Measurements from ENCODE around the gene ARL14EPL.
"Not testable (repeated sequence)": the region's sequence is repeated elsewhere in the genome, so short reads cannot be mapped to it uniquely, and the experiment has no call there.

ARL14EPL gene

DNA sequence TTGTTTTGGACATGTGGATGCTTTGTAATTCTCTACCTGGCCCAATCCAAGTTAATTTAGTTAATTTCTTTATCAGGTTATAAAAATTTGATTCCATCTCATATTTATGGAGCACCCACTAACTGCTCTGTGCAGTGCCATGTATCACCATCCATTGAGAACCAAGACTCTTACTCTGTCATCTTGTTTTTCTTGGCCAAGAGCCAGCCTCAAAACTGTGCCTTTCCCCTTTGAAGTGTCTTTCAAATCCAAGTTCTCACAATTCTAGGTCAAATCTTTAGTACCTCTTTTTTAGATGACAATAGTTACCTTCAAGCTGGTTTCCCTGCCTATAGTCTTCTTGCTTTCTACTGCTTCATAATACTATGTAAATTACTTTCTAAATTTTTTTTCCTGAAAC, 55.8 kb downstream of the ARL14EPL start:
- peaks cover 36% of the 10 kb centered on the region for H3K36me3 ChIP-seq (ENCODE audit: insufficient read depth, low read depth, low read length)
- no peaks in the 10 kb centered on the region for H3K27me3 ChIP-seq (ENCODE audit: insufficient read depth, low read length)
- no peak overlapping the region for H3K27ac ChIP-seq (ENCODE audit: low read length)
- H3K9me3 ChIP-seq (ENCODE audit: insufficient read depth, low read depth, low read length), result no peaks in the 10 kb centered on the region
- H3K9ac ChIP-seq (ENCODE audit: low read depth, low read length), result no peak overlapping the region
- no peak overlapping the region for H3K4me3 ChIP-seq (ENCODE audit: low read length)
- peaks cover 10% of the 10 kb centered on the region for H3K4me1 ChIP-seq (ENCODE audit: insufficient read depth, low read length)

DNA sequence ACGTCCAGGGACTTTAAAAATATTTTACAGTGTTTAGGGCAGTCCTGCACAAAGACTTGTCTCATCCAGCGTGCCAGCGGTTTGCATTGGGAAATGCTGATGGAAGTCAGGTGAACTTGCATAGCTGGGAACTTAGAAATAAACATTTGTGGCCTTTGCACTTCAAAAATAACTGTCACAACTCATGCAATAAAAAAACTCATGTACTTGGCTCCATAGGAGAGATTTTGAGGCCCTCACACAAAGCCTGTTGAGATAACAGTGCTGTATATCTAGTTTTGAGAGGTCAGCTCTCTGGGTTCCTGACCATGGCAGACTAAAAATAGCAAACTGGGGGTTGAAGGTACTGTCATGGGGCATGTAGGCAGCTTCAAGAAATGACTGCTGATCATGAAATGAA, 58.0 kb downstream of the ARL14EPL start:
- Histone ChIP-seq H3K9me3 (ENCODE audit: insufficient read depth, low read depth, low read length) (no peaks in the 10 kb centered on the region), H3K27ac (ENCODE audit: low read length) (no peak overlapping the region), H3K4me1 (ENCODE audit: insufficient read depth, low read length) (peaks cover 5% of the 10 kb centered on the region; the same call in 1 of the 2 replicates), H3K4me3 (ENCODE audit: low read length) (no peak overlapping the region), H3K27me3 (ENCODE audit: insufficient read depth, low read length) (no peaks in the 10 kb centered on the region), H3K36me3 (ENCODE audit: insufficient read depth, low read depth, low read length) (peaks cover 58% of the 10 kb centered on the region), H3K9ac (ENCODE audit: low read depth, low read length) (no peak overlapping the region)

DNA sequence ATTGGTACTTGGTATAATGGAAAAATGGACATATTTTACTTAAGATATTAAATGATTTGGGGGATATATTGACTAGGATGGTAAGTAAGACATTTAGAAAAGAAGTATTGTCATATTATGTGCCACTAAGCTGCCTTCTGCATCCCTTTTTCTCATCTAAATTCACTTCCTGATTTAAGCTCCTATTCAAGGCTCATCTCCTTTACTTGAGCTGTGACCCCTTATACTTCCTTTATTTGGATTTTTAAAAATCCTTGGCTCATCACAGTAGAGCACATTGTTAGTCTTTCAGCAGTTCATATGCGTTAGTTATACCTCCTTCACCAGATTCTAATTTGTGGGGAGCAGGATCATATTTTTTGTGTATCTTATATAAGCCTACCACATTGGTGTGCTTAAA, 59.1 kb downstream of the ARL14EPL start:
- no peak overlapping the region for H3K4me3 ChIP-seq (ENCODE audit: low read length)
- H3K4me1 ChIP-seq (ENCODE audit: insufficient read depth, low read length), result no peaks in the 10 kb centered on the region

DNA sequence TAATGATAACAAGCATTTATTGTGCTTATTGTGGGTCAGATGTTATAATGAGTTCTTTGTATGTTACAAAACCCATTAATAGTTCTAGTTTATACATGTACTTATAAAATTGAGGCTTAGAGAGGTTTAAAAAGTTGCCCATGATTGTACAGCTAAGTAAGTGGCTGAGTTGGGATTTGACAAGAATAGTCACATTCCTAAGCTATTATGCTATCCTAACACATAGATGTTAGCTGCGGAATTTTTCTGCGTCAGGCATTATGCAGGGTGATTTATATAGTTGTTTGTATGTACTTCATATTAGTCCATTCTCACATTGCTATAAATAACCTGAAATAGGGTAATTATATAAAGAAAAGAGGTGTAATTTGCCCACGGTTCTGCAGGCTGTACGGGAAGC, 65.0 kb downstream of the ARL14EPL start:
- no peak overlapping the region for H3K27ac ChIP-seq (ENCODE audit: low read length)
- H3K36me3 ChIP-seq (ENCODE audit: insufficient read depth, low read depth, low read length), result peaks cover 56% of the 10 kb centered on the region
- no peaks in the 10 kb centered on the region for H3K27me3 ChIP-seq (ENCODE audit: insufficient read depth, low read length)
- no peak overlapping the region for H3K4me3 ChIP-seq (ENCODE audit: low read length)
- H3K9ac ChIP-seq (ENCODE audit: low read depth, low read length), result no peak overlapping the region
- H3K9me3 ChIP-seq (ENCODE audit: insufficient read depth, low read depth, low read length), result no peaks in the 10 kb centered on the region
- H3K4me1 ChIP-seq (ENCODE audit: insufficient read depth, low read length), result no peaks in the 10 kb centered on the region

More for the DNA sequence above, 59.1 kb downstream of the ARL14EPL start:
- no peak overlapping the region for H3K9ac ChIP-seq (ENCODE audit: low read depth, low read length)
- H3K9me3 ChIP-seq (ENCODE audit: insufficient read depth, low read depth, low read length), result no peaks in the 10 kb centered on the region
- no peak overlapping the region for H3K27ac ChIP-seq (ENCODE audit: low read length)
- H3K36me3 ChIP-seq (ENCODE audit: insufficient read depth, low read depth, low read length), result peaks cover 65% of the 10 kb centered on the region
- no peaks in the 10 kb centered on the region for H3K27me3 ChIP-seq (ENCODE audit: insufficient read depth, low read length)

DNA sequence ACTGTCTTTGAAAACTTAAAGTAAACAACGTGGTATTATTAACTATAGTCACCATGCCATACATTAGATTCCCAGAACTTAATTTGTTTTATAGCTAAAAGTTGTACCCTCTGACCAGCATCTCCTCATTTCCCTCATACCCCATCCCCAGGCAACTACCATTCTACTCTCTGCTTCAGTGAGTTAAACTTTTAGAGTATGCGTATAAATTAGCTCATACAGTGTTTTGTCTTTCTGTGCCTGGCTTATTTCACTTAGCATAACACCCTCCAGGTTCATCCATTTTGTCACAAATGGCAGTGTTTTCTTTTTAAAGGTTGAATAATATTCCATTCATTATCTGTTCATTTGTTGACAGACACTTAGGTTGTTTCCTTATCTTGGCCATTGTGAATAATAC, 66.7 kb downstream of the ARL14EPL start:
- Histone ChIP-seq H3K9ac (ENCODE audit: low read depth, low read length) (no peak overlapping the region), H3K27ac (ENCODE audit: low read length) (no peak overlapping the region), H3K4me3 (ENCODE audit: low read length) (no peak overlapping the region), H3K4me1 (ENCODE audit: insufficient read depth, low read length) (no peaks in the 10 kb centered on the region), H3K9me3 (ENCODE audit: insufficient read depth, low read depth, low read length) (no peaks in the 10 kb centered on the region), H3K36me3 (ENCODE audit: insufficient read depth, low read depth, low read length) (peaks cover 39% of the 10 kb centered on the region), H3K27me3 (ENCODE audit: insufficient read depth, low read length) (no peaks in the 10 kb centered on the region)

DNA sequence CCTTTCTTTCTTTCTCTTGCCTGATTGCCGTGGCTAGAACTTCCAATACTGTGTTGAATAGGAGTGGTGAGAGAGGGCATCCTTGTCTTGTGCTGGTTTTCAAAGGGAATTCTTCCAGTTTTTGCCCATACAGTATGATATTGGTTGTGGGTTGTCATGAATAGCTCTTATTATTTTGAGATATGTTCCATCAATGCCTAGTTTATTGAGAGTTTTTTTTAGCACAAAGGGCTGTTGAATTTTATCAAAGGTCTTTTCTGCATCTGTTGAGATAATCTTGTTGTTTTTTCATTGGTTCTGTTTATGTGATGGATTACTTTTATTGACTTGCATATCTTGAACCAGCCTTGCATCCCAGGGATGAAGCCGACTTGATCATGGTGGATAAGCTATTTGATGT, 72.7 kb downstream of the ARL14EPL start:
- not testable (repeated sequence) for H3K27me3 ChIP-seq (ENCODE audit: insufficient read depth, low read length); H3K27ac ChIP-seq (ENCODE audit: low read length); H3K4me3 ChIP-seq (ENCODE audit: low read length); H3K9ac ChIP-seq (ENCODE audit: low read depth, low read length); H3K36me3 ChIP-seq (ENCODE audit: insufficient read depth, low read depth, low read length); H3K9me3 ChIP-seq (ENCODE audit: insufficient read depth, low read depth, low read length); H3K4me1 ChIP-seq (ENCODE audit: insufficient read depth, low read length)
